Neural cell (in vitro differentiated cells): ENCODE results near the gene CEBPA.

Source experiments
- EP300 ChIP-seq: fragments of 450-650 bp; conservative IDR thresholded peaks from 2 replicates; pipeline ENCODE4 v1.6.1; 2014; ENCODE audit warnings: antibody characterized with exemption, mild to moderate bottlenecking, moderate library complexity; ENCODE audit not compliant: poor library complexity, severe bottlenecking
- EZH2 ChIP-seq: fragments of 200-600, 300-800 bp; shearing (Covaris generic), sonication (generic); IDR thresholded peaks from 2 replicates; pipeline ENCODE4 v1.6.1; 2014; ENCODE audit warnings: antibody characterized with exemption, low read length, borderline replicate concordance, mild to moderate bottlenecking; ENCODE audit not compliant: insufficient read depth, poor library complexity, severe bottlenecking
- MXI1 ChIP-seq: fragments of 450-650 bp; conservative IDR thresholded peaks from 2 replicates; pipeline ENCODE4 v1.6.1; 2014; ENCODE audit warnings: antibody characterized with exemption, mild to moderate bottlenecking; ENCODE audit not compliant: poor library complexity, severe bottlenecking
- POLR2AphosphoS5 ChIP-seq: IDR thresholded peaks from 2 replicates; pipeline ENCODE4 v1.6.1; 2012
- RAD21 ChIP-seq: fragments of 450-650 bp; conservative IDR thresholded peaks from 2 replicates; pipeline ENCODE4 v1.6.1; 2014; ENCODE audit warnings: antibody characterized with exemption, mild to moderate bottlenecking, moderate library complexity
- SMC3 ChIP-seq: fragments of 450-650 bp; conservative IDR thresholded peaks from 2 replicates; pipeline ENCODE4 v1.6.1; 2014; ENCODE audit warnings: antibody characterized with exemption, mild to moderate bottlenecking, moderate library complexity; ENCODE audit not compliant: poor library complexity
- TAF1 ChIP-seq: IDR thresholded peaks from 2 replicates; pipeline ENCODE4 v1.6.1; 2012; ENCODE audit warnings: low read depth
- TF ChIP-seq, protein P1 (sequence below): fragments of 450-650 bp; IDR thresholded peaks from 2 replicates; pipeline ENCODE4 v1.5.1; 2014; ENCODE audit warnings: antibody characterized with exemption, mild to moderate bottlenecking, moderate library complexity; ENCODE audit not compliant: poor library complexity, severe bottlenecking

DNA sequence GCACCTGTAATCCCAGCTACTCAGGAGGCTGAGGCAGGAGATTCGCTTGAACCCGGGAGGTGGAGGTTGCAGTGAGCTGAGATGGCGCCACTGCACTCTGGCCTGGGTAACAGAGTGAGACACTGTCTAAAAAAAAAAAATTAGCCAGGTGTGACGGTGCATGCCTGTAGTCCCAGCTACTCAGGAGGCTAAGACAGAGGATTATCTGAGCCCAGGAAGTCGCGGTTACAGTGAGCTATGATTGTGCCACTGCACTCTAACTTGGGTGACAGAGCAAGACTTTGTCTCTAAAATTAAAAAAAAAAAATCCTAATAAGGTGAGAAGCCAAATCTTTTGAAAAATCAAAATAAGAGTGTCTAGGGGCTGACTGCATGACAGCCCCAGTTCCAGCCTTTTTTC lies 9.7 kb upstream of the CEBPA start:
- TF ChIP-seq, protein P1, sequence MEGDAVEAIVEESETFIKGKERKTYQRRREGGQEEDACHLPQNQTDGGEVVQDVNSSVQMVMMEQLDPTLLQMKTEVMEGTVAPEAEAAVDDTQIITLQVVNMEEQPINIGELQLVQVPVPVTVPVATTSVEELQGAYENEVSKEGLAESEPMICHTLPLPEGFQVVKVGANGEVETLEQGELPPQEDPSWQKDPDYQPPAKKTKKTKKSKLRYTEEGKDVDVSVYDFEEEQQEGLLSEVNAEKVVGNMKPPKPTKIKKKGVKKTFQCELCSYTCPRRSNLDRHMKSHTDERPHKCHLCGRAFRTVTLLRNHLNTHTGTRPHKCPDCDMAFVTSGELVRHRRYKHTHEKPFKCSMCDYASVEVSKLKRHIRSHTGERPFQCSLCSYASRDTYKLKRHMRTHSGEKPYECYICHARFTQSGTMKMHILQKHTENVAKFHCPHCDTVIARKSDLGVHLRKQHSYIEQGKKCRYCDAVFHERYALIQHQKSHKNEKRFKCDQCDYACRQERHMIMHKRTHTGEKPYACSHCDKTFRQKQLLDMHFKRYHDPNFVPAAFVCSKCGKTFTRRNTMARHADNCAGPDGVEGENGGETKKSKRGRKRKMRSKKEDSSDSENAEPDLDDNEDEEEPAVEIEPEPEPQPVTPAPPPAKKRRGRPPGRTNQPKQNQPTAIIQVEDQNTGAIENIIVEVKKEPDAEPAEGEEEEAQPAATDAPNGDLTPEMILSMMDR: no peak
- TF ChIP-seq EP300 (no peak), EZH2 (no peak), POLR2AphosphoS5 (no peak), MXI1 (no peak), SMC3 (no peak), TAF1 (no peak), RAD21 (no peak)
